ENCODE results near the gene FBXO3.
"Not testable (repeated sequence)": the region's sequence is repeated elsewhere in the genome, so short reads cannot be mapped to it uniquely, and the experiment has no call there.

FBXO3 gene

DNA sequence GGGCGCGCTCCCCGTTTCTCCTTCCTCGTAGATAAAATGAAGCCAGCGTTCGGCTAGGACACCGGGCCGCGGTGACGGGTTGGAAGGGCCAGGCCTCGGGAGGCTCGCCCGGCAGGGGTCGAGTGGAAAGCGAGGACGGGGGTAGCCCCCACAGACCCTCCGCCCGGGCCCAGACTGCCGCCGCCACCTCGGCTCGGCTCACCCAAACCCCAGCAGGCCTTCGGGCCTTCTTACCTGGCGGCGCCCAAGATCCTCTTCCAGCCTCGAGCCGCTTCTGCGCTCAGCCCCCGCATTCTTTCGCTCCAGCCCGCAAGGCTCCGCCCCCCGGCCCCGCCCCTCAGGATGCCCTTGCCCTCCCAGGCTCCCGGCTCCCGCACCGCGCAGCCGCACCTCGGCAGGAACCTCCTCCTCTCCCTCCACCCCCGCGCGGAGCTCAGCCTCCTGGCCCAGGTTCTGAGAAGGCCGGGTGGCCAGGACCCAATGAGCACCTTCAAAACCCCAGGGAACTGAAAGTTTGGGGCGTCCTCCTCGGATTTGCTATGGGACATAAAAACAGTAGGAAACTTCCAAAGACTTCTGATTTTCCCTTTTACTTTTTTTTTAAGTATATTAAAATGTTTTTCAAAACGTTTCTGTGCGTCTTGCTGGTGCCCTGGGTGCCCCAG, 38.0 kb downstream of the FBXO3 start, which contains the start of gene CD59:
CD59 (minus strand) TSS at position 276 of the 665 bp plus-strand sequence. CDS start 13,978 bp downstream, outside the sequence.
- TF ChIP-seq Cebpa-rat (IDR thresholded peaks at IDR 0.05), result no peak
- H3K4me1 ChIP-seq, result peaks cover 40 to 51% (median 48%) of the 10 kb centered on the region in 10 experiments
- peak within 1 kb of the TSS; percentile 83 to 99 (median 94) for H3K4me2 ChIP-seq
- H3K36me3 ChIP-seq, result peaks cover 0 to 20% (median 6%) of the 10 kb centered on the region in 11 experiments; a peak in 9 of 22 replicates
- peaks cover 0 to 38% (median 12%) of the 10 kb centered on the region in 11 experiments; a peak in 8 of 22 replicates for H4K20me1 ChIP-seq
- peaks cover 0 to 11% (median 0%) of the 10 kb centered on the region in 11 experiments; a peak in 3 of 22 replicates for H3K27me3 ChIP-seq
- H3K4me3 ChIP-seq, result peak within 1 kb of the TSS; percentile 71 to 95 (median 83)
- peak within 1 kb of the TSS; percentile 74 to 87 (median 82) for H3K27ac ChIP-seq
- no peaks in the 10 kb centered on the region for H3K9me3 ChIP-seq (replicated peaks in 1 of 11)
- peak within 1 kb of the TSS; percentile 77 to 92 (median 86) for H3K9ac ChIP-seq

- peaks cover 0 to 20% (median 7%) of the 10 kb centered on the region in 11 experiments; a peak in 11 of 22 replicates for H3K36me3 ChIP-seq
- H3K9ac ChIP-seq, result peak overlapping the region; percentile 77 to 92 (median 86)
- H3K27me3 ChIP-seq, result peaks cover 0 to 11% (median 0%) of the 10 kb centered on the region in 11 experiments; a peak in 3 of 22 replicates
- H3K9me3 ChIP-seq (replicated peaks in 1 of 11), result no peaks in the 10 kb centered on the region; a peak in 1 of 22 replicates
- peak overlapping the region; percentile 74 to 87 (median 82) for H3K27ac ChIP-seq
- no peak for TF ChIP-seq Cebpa-rat (IDR thresholded peaks at IDR 0.05)
- H4K20me1 ChIP-seq, result peaks cover 0 to 39% (median 12%) of the 10 kb centered on the region in 11 experiments; a peak in 8 of 22 replicates
- peak overlapping the region; percentile 71 to 95 (median 83) for H3K4me3 ChIP-seq
- H3K4me2 ChIP-seq, result peak overlapping the region; percentile 83 to 99 (median 94)
- H3K4me1 ChIP-seq, result peaks cover 40 to 54% (median 50%) of the 10 kb centered on the region in 10 experiments
Measured at GRCh38 chr11:33735271-33736147, 38.8 kb downstream of the FBXO3 start.

GRCh38 chr11:33734441-33735270, 39.7 kb downstream of the FBXO3 start:
- H3K27ac ChIP-seq, result peak overlapping the region; percentile 74 to 87 (median 82); a peak in 20 of 22 replicates
- H3K27me3 ChIP-seq, result peaks cover 0 to 11% (median 0%) of the 10 kb centered on the region in 11 experiments; a peak in 3 of 22 replicates
- H4K20me1 ChIP-seq, result peaks cover 0 to 42% (median 12%) of the 10 kb centered on the region in 11 experiments; a peak in 8 of 22 replicates
- peak overlapping the region; percentile 77 to 92 (median 86) for H3K9ac ChIP-seq
- peak overlapping the region; percentile 83 to 99 (median 94) for H3K4me2 ChIP-seq
- peaks cover 40 to 63% (median 50%) of the 10 kb centered on the region in 10 experiments for H3K4me1 ChIP-seq
- TF ChIP-seq Cebpa-rat (IDR thresholded peaks at IDR 0.05), result no peak
- peaks cover 6 to 27% (median 9%) of the 10 kb centered on the region in 11 experiments; a peak in 14 of 22 replicates for H3K36me3 ChIP-seq
- peaks cover 0 to 4% (median 0%) of the 10 kb centered on the region in 11 experiments; a peak in 2 of 22 replicates for H3K9me3 ChIP-seq (replicated peaks in 1 of 11)
- peak overlapping the region; percentile 71 to 95 (median 83) for H3K4me3 ChIP-seq

DNA sequence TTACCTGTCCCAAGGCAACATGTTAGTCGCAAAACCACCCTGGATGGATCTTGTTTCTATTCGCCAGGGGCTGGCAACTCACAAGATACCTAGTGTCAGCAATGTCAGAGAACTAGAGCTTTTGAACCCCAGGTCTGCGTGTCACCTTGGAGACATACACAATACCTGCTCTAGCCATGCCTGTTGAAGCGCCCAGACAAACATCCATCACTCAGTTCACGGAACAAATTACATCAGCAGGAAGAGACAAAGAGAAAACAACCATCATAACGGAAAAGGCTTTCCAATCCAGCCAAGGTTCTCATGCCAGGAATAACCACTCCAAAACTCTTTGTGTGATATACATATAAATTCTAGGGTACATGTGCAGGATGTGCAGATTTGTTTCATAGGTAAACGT, 40.3 kb downstream of the FBXO3 start:
- Histone ChIP-seq H3K36me3 (peaks cover 6 to 32% (median 14%) of the 10 kb centered on the region in 11 experiments; a peak in 14 of 22 replicates), H3K9ac (peak overlapping the region in 2 of 11 experiments; percentile 90 to 92; a peak in 3 of 22 replicates), H3K4me3 (peak overlapping the region in 2 of 10 experiments; percentile 89 to 95; a peak in 4 of 20 replicates), H4K20me1 (peaks cover 0 to 42% (median 12%) of the 10 kb centered on the region in 11 experiments; a peak in 8 of 22 replicates), H3K9me3 (replicated peaks in 1 of 11) (peaks cover 0 to 10% (median 0%) of the 10 kb centered on the region in 11 experiments; a peak in 5 of 22 replicates), H3K4me2 (peak overlapping the region; percentile 83 to 99 (median 94); a peak in 20 of 22 replicates), H3K4me1 (peaks cover 40 to 70% (median 50%) of the 10 kb centered on the region in 10 experiments), H3K27me3 (peaks cover 0 to 11% (median 0%) of the 10 kb centered on the region in 11 experiments; a peak in 3 of 22 replicates), H3K27ac (no peak overlapping the region; a peak in 1 of 22 replicates)
- TF ChIP-seq Cebpa-rat (IDR thresholded peaks at IDR 0.05), result no peak

DNA sequence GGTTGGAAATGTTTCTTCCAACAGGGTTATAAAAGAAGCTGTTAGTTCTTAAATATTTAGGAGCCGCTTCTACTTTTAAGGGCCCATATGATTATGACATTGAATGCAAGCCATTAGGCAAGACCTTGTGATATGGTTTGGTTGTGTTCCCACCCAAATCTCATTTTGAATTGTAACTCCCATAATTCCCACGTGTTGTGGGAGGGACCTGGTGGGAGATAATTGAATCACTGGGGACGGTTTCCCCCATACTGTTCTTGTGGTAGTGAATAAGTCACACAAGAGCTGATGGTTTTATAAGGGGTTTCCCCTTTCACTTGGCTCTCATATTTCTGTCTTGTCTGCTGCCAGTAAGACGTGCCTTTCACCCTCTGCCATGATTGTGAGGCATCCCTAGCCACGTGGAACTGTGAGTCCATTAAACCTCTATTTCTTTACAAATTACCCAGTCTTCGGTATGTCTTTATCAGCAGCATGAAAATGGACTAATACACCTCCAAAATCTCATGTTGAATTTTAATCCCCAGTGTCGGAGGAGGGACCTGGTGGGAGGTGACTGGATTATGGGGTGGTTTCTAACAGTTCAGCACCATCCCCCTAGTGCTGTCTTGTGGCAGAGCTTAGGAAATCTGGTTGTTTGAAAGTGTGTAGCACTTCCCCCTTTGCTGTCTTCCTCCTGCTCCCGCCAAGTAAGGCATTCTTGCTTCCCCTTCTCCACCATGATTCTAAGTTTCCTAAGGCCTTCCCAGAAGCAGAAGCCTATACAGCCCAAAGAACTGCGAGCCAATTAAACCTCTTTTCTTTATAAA, 42.4 kb downstream of the FBXO3 start:
- no peak for TF ChIP-seq Cebpa-rat (IDR thresholded peaks at IDR 0.05)
- peaks cover 0 to 42% (median 12%) of the 10 kb centered on the region in 11 experiments; a peak in 8 of 22 replicates for H4K20me1 ChIP-seq
- peak overlapping the region; percentile 34 to 99 (median 83) for H3K4me2 ChIP-seq
- H3K4me1 ChIP-seq, result peaks cover 37 to 81% (median 48%) of the 10 kb centered on the region in 10 experiments
- peak overlapping the region in 2 of 10 experiments; percentile 89 to 95; a peak in 3 of 20 replicates for H3K4me3 ChIP-seq
- peaks cover 0 to 20% (median 3%) of the 10 kb centered on the region in 11 experiments; a peak in 7 of 22 replicates for H3K9me3 ChIP-seq (replicated peaks in 1 of 11)
- H3K9ac ChIP-seq, result peak overlapping the region in 2 of 11 experiments; percentile 30 to 61; a peak in 4 of 22 replicates
- H3K27ac ChIP-seq, result peak overlapping the region in 7 of 11 experiments; percentile 21 to 71 (median 48); a peak in 12 of 22 replicates
- H3K27me3 ChIP-seq, result peaks cover 0 to 11% (median 0%) of the 10 kb centered on the region in 11 experiments; a peak in 3 of 22 replicates
- H3K36me3 ChIP-seq, result peaks cover 6 to 32% (median 14%) of the 10 kb centered on the region in 11 experiments; a peak in 14 of 22 replicates

DNA sequence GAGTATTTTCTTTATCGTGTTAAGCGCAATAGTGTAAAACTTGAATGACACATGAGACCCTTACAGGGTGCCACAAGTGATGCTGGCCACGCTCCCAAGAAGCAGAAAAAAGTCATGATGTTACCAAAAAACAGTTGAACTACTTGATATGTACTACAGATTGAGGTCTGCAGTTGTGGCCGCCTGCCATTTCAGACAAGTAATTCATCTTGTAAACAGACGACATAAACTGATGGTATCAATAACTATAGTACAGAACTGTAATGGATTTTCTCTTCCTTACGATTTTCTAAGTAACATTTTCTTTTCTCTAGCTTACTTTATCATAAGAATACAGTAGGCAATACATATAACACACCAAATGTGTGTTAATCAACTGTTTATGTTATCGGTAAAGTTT, 43.6 kb downstream of the FBXO3 start:
- H3K27me3 ChIP-seq, result peaks cover 0 to 11% (median 0%) of the 10 kb centered on the region in 11 experiments; a peak in 3 of 22 replicates
- no peak overlapping the region for H3K9ac ChIP-seq
- no peak for TF ChIP-seq Cebpa-rat (IDR thresholded peaks at IDR 0.05)
- H3K4me2 ChIP-seq, result peak overlapping the region in 2 of 11 experiments; percentile 98 to 99; a peak in 4 of 22 replicates
- H3K36me3 ChIP-seq, result peaks cover 6 to 32% (median 14%) of the 10 kb centered on the region in 11 experiments; a peak in 14 of 22 replicates
- peaks cover 31 to 89% (median 42%) of the 10 kb centered on the region in 10 experiments for H3K4me1 ChIP-seq
- no peak overlapping the region; a peak in 2 of 22 replicates for H3K27ac ChIP-seq
- H4K20me1 ChIP-seq, result peaks cover 0 to 42% (median 12%) of the 10 kb centered on the region in 11 experiments; a peak in 8 of 22 replicates
- no peak overlapping the region; a peak in 1 of 20 replicates for H3K4me3 ChIP-seq
- H3K9me3 ChIP-seq (replicated peaks in 1 of 11), result peaks cover 0 to 20% (median 3%) of the 10 kb centered on the region in 11 experiments; a peak in 7 of 22 replicates

GRCh38 chr11:33729072-33729664, 45.2 kb downstream of the FBXO3 start:
- H3K27ac ChIP-seq, H3K27me3 ChIP-seq, H3K9ac ChIP-seq, H3K4me3 ChIP-seq: not testable (repeated sequence)
- Histone ChIP-seq H3K9me3 (replicated peaks in 1 of 11) (peaks cover 0 to 20% (median 3%) of the 10 kb centered on the region in 11 experiments; a peak in 7 of 22 replicates), H3K36me3 (peaks cover 6 to 30% (median 14%) of the 10 kb centered on the region in 11 experiments; a peak in 14 of 22 replicates), H3K4me2 (peak overlapping the region in 2 of 11 experiments; percentile 98 to 99; a peak in 1 of 22 replicates), H3K4me1 (peaks cover 34 to 97% (median 45%) of the 10 kb centered on the region in 10 experiments), H4K20me1 (peaks cover 0 to 40% (median 3%) of the 10 kb centered on the region in 11 experiments; a peak in 6 of 22 replicates)

- peaks cover 0 to 19% (median 15%) of the 10 kb centered on the region in 11 experiments; a peak in 13 of 22 replicates for H3K36me3 ChIP-seq
- not testable (repeated sequence) for H3K9ac ChIP-seq, H3K4me3 ChIP-seq, H3K27me3 ChIP-seq
- H3K9me3 ChIP-seq (replicated peaks in 1 of 11), result peaks cover 0 to 20% (median 3%) of the 10 kb centered on the region in 11 experiments; a peak in 7 of 22 replicates
- peaks cover 0 to 35% (median 15%) of the 10 kb centered on the region in 11 experiments; a peak in 8 of 22 replicates for H4K20me1 ChIP-seq
- peak overlapping the region in 2 of 11 experiments; percentile 7 to 25; a peak in 1 of 22 replicates for H3K27ac ChIP-seq
- H3K4me1 ChIP-seq, result peaks cover 40 to 97% (median 45%) of the 10 kb centered on the region in 10 experiments
- H3K4me2 ChIP-seq, result peak overlapping the region in 3 of 11 experiments; percentile 33 to 58 (median 55); a peak in 4 of 22 replicates
Measured at GRCh38 chr11:33727539-33727938, 46.8 kb downstream of the FBXO3 start.

Data from BLaER1 treated with 17β-estradiol and CSF1 and Interleukin-3, amounts not matched to agents 10 nM and 100 nM (cell line).